ENCODE results near the gene NDUFA1. TPM values are rescaled to one million over a fixed set of nuclear protein-coding genes. Genes with fewer than 3 reads are reported as not detected.

NDUFA1 gene
- total and polyA plus RNA-seq, 9 of the 15 experiments (the other 6 are each of a cell fraction or from before 2014, with no cell fraction given) = 162 to 1,285 (median 383) TPM

DNA sequence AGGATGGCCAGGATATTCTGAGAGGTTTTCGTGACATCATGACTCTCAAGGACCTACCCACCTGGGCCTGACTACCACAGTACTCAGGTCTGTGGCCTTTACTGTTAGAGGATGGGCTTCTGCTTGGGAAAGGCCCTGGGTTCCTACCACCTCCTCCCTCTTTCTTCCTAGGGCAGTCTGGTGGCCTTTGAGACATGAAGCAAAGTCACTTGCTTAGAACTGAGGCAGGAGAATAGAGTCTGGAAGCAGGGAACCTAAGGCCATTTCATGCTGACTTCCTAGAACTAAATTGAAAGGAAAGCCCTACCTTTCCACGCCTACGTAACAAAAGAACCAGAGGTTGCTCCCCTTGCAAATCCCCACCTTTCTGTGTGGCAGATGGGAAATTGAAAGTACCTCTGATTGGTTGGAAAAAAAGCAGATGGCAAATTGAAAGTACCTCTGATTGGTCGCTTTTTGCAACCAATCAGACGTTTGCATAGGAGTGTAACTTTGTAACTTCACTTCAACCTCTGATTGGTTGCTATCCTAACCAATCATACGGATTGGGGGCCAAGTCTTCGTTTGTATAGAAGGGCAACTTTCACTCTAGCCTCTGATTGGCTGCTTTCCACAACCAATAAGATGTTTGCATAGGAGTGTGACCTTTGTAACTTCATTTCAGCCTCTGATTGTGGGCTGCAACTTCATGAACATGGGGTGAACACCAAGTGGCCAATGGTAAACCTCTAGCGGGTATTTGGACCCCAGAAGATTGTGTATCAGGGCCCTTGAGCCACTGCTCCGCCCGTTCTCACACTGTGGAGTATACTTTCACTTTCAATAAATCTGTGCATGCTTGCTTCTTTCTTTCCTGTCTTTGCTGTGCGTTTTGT is 14.2 kb downstream of the NDUFA1 start (continued):
- TF ChIP-seq STAG1 (CRISPR knock-in tag; IDR thresholded peaks at IDR 0.05; ENCODE audit: borderline replicate concordance) (no peak), MEF2A (IDR thresholded peaks at IDR 0.05; ENCODE audit: control insufficient read depth, low read depth, low read length) (no peak), SREBF2 (CRISPR knock-in tag; IDR thresholded peaks at IDR 0.05) (no peak), CC2D1A (IDR thresholded peaks at IDR 0.05) (0 out of 2 replicates have a peak, but pooled peaks have one; percentile 58), FOS (IDR thresholded peaks at IDR 0.05; ENCODE audit: extremely low read depth, insufficient read length) (peak; percentile 72), TRIM28 (IDR thresholded peaks at IDR 0.05) (no peak), PTBP1 (IDR thresholded peaks at IDR 0.05; ENCODE audit: low read depth, low read length) (no peak), ZNF23 (CRISPR knock-in tag; IDR thresholded peaks at IDR 0.05) (no peak), BHLHE40 (IDR thresholded peaks at IDR 0.05; ENCODE audit: low read length) (no peak), MYBL2 (IDR thresholded peaks at IDR 0.05; ENCODE audit: low read depth) (no peak), MYBL2 (CRISPR knock-in tag; IDR thresholded peaks at IDR 0.05; ENCODE audit: borderline replicate concordance) (no peak), ZNF766 (CRISPR knock-in tag; conservative IDR thresholded peaks at IDR 0.05) (0 out of 2 replicates have a peak, but pooled peaks have one; percentile 45), NR3C1 (CRISPR knock-in tag; IDR thresholded peaks at IDR 0.05) (no peak), GABPB2 (CRISPR knock-in tag; conservative IDR thresholded peaks at IDR 0.05) (no peak), ZNF586 (CRISPR knock-in tag; conservative IDR thresholded peaks at IDR 0.05) (no peak), HMG20A (CRISPR knock-in tag; conservative IDR thresholded peaks at IDR 0.05) (no peak), ZNF175 (CRISPR knock-in tag; IDR thresholded peaks at IDR 0.05; ENCODE audit: low read depth) (0 out of 2 replicates have a peak, but pooled peaks have one; percentile 27), ZNF165 (CRISPR knock-in tag; IDR thresholded peaks at IDR 0.05; ENCODE audit: borderline replicate concordance) (no peak)
- TF ChIP-seq, protein P1, sequence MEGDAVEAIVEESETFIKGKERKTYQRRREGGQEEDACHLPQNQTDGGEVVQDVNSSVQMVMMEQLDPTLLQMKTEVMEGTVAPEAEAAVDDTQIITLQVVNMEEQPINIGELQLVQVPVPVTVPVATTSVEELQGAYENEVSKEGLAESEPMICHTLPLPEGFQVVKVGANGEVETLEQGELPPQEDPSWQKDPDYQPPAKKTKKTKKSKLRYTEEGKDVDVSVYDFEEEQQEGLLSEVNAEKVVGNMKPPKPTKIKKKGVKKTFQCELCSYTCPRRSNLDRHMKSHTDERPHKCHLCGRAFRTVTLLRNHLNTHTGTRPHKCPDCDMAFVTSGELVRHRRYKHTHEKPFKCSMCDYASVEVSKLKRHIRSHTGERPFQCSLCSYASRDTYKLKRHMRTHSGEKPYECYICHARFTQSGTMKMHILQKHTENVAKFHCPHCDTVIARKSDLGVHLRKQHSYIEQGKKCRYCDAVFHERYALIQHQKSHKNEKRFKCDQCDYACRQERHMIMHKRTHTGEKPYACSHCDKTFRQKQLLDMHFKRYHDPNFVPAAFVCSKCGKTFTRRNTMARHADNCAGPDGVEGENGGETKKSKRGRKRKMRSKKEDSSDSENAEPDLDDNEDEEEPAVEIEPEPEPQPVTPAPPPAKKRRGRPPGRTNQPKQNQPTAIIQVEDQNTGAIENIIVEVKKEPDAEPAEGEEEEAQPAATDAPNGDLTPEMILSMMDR (IDR thresholded peaks at IDR 0.05 in 2 of 3, conservative IDR thresholded peaks at IDR 0.05 in 1 of 3; ENCODE audit: insufficient read depth in 2 of 3, low read depth in 1 of 3, low read length in 3 of 3) = no peak
- TF ChIP-seq, protein P2, sequence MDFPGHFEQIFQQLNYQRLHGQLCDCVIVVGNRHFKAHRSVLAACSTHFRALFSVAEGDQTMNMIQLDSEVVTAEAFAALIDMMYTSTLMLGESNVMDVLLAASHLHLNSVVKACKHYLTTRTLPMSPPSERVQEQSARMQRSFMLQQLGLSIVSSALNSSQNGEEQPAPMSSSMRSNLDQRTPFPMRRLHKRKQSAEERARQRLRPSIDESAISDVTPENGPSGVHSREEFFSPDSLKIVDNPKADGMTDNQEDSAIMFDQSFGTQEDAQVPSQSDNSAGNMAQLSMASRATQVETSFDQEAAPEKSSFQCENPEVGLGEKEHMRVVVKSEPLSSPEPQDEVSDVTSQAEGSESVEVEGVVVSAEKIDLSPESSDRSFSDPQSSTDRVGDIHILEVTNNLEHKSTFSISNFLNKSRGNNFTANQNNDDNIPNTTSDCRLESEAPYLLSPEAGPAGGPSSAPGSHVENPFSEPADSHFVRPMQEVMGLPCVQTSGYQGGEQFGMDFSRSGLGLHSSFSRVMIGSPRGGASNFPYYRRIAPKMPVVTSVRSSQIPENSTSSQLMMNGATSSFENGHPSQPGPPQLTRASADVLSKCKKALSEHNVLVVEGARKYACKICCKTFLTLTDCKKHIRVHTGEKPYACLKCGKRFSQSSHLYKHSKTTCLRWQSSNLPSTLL (IDR thresholded peaks at IDR 0.05) = no peak

Data from K562 (cell line).